Measurements from ENCODE around the gene LAMA2.

GRCh38 chr6:129368076-129368475 lies 485.1 kb downstream of the LAMA2 start:
- TF ChIP-seq, protein P1, sequence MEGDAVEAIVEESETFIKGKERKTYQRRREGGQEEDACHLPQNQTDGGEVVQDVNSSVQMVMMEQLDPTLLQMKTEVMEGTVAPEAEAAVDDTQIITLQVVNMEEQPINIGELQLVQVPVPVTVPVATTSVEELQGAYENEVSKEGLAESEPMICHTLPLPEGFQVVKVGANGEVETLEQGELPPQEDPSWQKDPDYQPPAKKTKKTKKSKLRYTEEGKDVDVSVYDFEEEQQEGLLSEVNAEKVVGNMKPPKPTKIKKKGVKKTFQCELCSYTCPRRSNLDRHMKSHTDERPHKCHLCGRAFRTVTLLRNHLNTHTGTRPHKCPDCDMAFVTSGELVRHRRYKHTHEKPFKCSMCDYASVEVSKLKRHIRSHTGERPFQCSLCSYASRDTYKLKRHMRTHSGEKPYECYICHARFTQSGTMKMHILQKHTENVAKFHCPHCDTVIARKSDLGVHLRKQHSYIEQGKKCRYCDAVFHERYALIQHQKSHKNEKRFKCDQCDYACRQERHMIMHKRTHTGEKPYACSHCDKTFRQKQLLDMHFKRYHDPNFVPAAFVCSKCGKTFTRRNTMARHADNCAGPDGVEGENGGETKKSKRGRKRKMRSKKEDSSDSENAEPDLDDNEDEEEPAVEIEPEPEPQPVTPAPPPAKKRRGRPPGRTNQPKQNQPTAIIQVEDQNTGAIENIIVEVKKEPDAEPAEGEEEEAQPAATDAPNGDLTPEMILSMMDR (IDR thresholded peaks at IDR 0.05 in 8 of 11, conservative IDR thresholded peaks at IDR 0.05 in 3 of 11) = no peak
- no peak for TF ChIP-seq POLR2A (IDR thresholded peaks at IDR 0.05)
- TF ChIP-seq POLR2AphosphoS5 (IDR thresholded peaks at IDR 0.05) = no peak

Measured in spleen (tissue), 7 donors.